GM12864 (cell line): ENCODE results near the gene MYD88.
"Not testable (repeated sequence)": the region's sequence is repeated elsewhere in the genome, so short reads cannot be mapped to it uniquely, and the experiment has no call there.

ENCODE experiments used
- DNase-seq: peaks from one replicate; pipeline ENCODE4 v3.0.0-alpha.2; 2011; ENCODE audit warnings: low read depth
- H3K4me3 ChIP-seq: 2 replicates; pipeline ENCODE4 v1.5.1; 2011; ENCODE audit warnings: mild to moderate bottlenecking, low read depth, low read length, control low read depth
- CTCF ChIP-seq: IDR thresholded peaks from 2 replicates; pipeline ENCODE4 v1.5.1; 2011; ENCODE audit warnings: low read depth, mild to moderate bottlenecking, moderate library complexity, low read length, control low read depth, inconsistent platforms; ENCODE audit errors: missing control alignments

MYD88 gene

GRCh38 chr3:38128303-38128655 is 10.2 kb upstream of the MYD88 start:
- no peak for TF ChIP-seq CTCF
- no peak overlapping the region for H3K4me3 ChIP-seq
- DNase-seq: no peak

GRCh38 chr3:38129058-38129457 is 9.4 kb upstream of the MYD88 start:
- H3K4me3 ChIP-seq: no peak overlapping the region
- no peak for TF ChIP-seq CTCF
- DNase-seq: no peak

GRCh38 chr3:38130631-38131065 is 7.8 kb upstream of the MYD88 start:
- no peak for TF ChIP-seq CTCF
- no peak for DNase-seq
- H3K4me3 ChIP-seq: no peak overlapping the region

- TF ChIP-seq CTCF: peak; percentile 60
- no peak overlapping the region for H3K4me3 ChIP-seq
- DNase-seq: no peak
These were observed 6.7 kb upstream of the MYD88 start for GRCh38 chr3:38131621-38132369.

- DNase-seq: no peak
- H3K4me3 ChIP-seq: no peak overlapping the region
- TF ChIP-seq CTCF: no peak
These were observed 5.3 kb upstream of the MYD88 start for GRCh38 chr3:38133209-38133556.

GRCh38 chr3:38133557-38134405 is 4.7 kb upstream of the MYD88 start:
- H3K4me3 ChIP-seq: no peak overlapping the region
- DNase-seq: no peak
- TF ChIP-seq CTCF: no peak

GRCh38 chr3:38134517-38135143 is 3.8 kb upstream of the MYD88 start:
- not testable (repeated sequence) for DNase-seq, H3K4me3 ChIP-seq

- H3K4me3 ChIP-seq: peak overlapping the region; percentile 71
- not testable (repeated sequence) for DNase-seq
These were observed 2.7 kb upstream of the MYD88 start for GRCh38 chr3:38135621-38136277.
